ENCODE data around the gene RB1. TPM values are rescaled to one million over a fixed set of nuclear protein-coding genes. Genes with fewer than 3 reads are reported as not detected.

Gene RB1
- polyA plus RNA-seq, 5 donors: 40.5 to 54.3 (median 52.7) TPM

- no peak for DNase-seq
Measured at GRCh38 chr13:48493066-48493765, 189.7 kb downstream of the RB1 start.

- DNase-seq: no peak
Measured at GRCh38 chr13:48493851-48494250, 190.3 kb downstream of the RB1 start.

GRCh38 chr13:48494874-48495273 lies 191.3 kb downstream of the RB1 start:
- no peak for DNase-seq

GRCh38 chr13:48496271-48497161 lies 193.0 kb downstream of the RB1 start:
- DNase-seq: no peak

GRCh38 chr13:48497669-48498068 lies 194.1 kb downstream of the RB1 start:
- no peak for DNase-seq

GRCh38 chr13:48500652-48501197 lies 197.2 kb downstream of the RB1 start:
- no peak for DNase-seq

GRCh38 chr13:48501705-48502104 lies 198.2 kb downstream of the RB1 start:
- no peak for DNase-seq

- DNase-seq: no peak
Measured at GRCh38 chr13:48502601-48503319, 199.2 kb downstream of the RB1 start.

GRCh38 chr13:48504606-48505005 lies 201.1 kb downstream of the RB1 start:
- no peak for DNase-seq

GRCh38 chr13:48505012-48505411 lies 201.5 kb downstream of the RB1 start:
- no peak for DNase-seq

- no peak for DNase-seq
Measured at GRCh38 chr13:48505597-48506091, 202.1 kb downstream of the RB1 start.

GRCh38 chr13:48506092-48506701 lies 202.6 kb downstream of the RB1 start:
- no peak for DNase-seq

- DNase-seq: no peak
Measured at GRCh38 chr13:48507021-48507420, 203.5 kb downstream of the RB1 start.

- no peak for DNase-seq
Measured at GRCh38 chr13:48508011-48508410, 204.5 kb downstream of the RB1 start.

- no peak for DNase-seq
Measured at GRCh38 chr13:48510698-48511097, 207.1 kb downstream of the RB1 start.

- no peak for DNase-seq
Measured at GRCh38 chr13:48511621-48512230, 208.2 kb downstream of the RB1 start.

- DNase-seq: no peak
Measured at GRCh38 chr13:48514793-48515192, 211.2 kb downstream of the RB1 start.

- DNase-seq: no peak
Measured at GRCh38 chr13:48515732-48516131, 212.2 kb downstream of the RB1 start.

GRCh38 chr13:48518083-48518482 lies 214.5 kb downstream of the RB1 start:
- DNase-seq: no peak

- no peak for DNase-seq
Measured at GRCh38 chr13:48526286-48526685, 222.7 kb downstream of the RB1 start.

GRCh38 chr13:48527955-48528354 lies 224.4 kb downstream of the RB1 start:
- no peak for DNase-seq
